WERI-Rb-1 (cell line): Measurements from ENCODE around the gene IRF5.

Experiments used
- DNase-seq: peaks from one replicate; pipeline ENCODE4 v3.0.0-alpha.2; 2020
- H3K27ac ChIP-seq: fragments of 250-450 bp; sonication (Bioruptor Pico); 2 replicates; pipeline ENCODE4 v1.5.1; 2020; ENCODE audit warnings: mild to moderate bottlenecking, moderate library complexity
- H3K27me3 ChIP-seq: fragments of 250-450 bp; sonication (Bioruptor Pico); 2 replicates; pipeline ENCODE4 v1.5.1; 2021; ENCODE audit warnings: mild to moderate bottlenecking, low read depth, moderate library complexity; ENCODE audit not compliant: insufficient read depth, severe bottlenecking
- H3K36me3 ChIP-seq: fragments of 250-450 bp; sonication (Bioruptor Pico); 2 replicates; pipeline ENCODE4 v1.5.1; 2020; ENCODE audit warnings: mild to moderate bottlenecking, moderate library complexity
- H3K4me3 ChIP-seq: 2 replicates; pipeline ENCODE4 v1.5.1; 2011; ENCODE audit warnings: low read depth, mild to moderate bottlenecking, control low read depth, low read length
- H3K9me3 ChIP-seq: fragments of 250-450 bp; sonication (Bioruptor Pico); 2 replicates; pipeline ENCODE4 v1.5.1; 2021; ENCODE audit warnings: mild to moderate bottlenecking, moderate library complexity; ENCODE audit not compliant: severe bottlenecking
- CTCF ChIP-seq: IDR thresholded peaks from 2 replicates; pipeline ENCODE4 v1.5.1; 2011; ENCODE audit warnings: low read depth, mild to moderate bottlenecking, control low read depth, inconsistent platforms, low read length

Gene IRF5

GRCh38 chr7:128959296-128959695 lies 21.6 kb downstream of the IRF5 start:
- Histone ChIP-seq H3K9me3 (no peaks in the 10 kb centered on the region), H3K27me3 (no peaks in the 10 kb centered on the region), H3K36me3 (peaks cover 63% of the 10 kb centered on the region), H3K27ac (no peak overlapping the region), H3K4me3 (no peak overlapping the region)
- DNase-seq: no peak
- TF ChIP-seq CTCF: no peak

GRCh38 chr7:128961030-128961659 lies 23.4 kb downstream of the IRF5 start:
- H3K27ac ChIP-seq: no peak overlapping the region
- no peak overlapping the region for H3K4me3 ChIP-seq
- no peak for TF ChIP-seq CTCF
- no peaks in the 10 kb centered on the region for H3K9me3 ChIP-seq
- no peak for DNase-seq
- peaks cover 67% of the 10 kb centered on the region for H3K36me3 ChIP-seq
- H3K27me3 ChIP-seq: no peaks in the 10 kb centered on the region

GRCh38 chr7:128962899-128963298 lies 25.2 kb downstream of the IRF5 start:
- Histone ChIP-seq H3K27ac (no peak overlapping the region), H3K4me3 (no peak overlapping the region), H3K9me3 (no peaks in the 10 kb centered on the region), H3K27me3 (no peaks in the 10 kb centered on the region), H3K36me3 (peaks cover 68% of the 10 kb centered on the region)
- no peak for TF ChIP-seq CTCF
- DNase-seq: no peak

- H3K27ac ChIP-seq: no peak overlapping the region
- H3K27me3 ChIP-seq: no peaks in the 10 kb centered on the region
- DNase-seq: no peak
- no peak overlapping the region for H3K4me3 ChIP-seq
- no peaks in the 10 kb centered on the region for H3K9me3 ChIP-seq
- peaks cover 70% of the 10 kb centered on the region for H3K36me3 ChIP-seq
- TF ChIP-seq CTCF: no peak
Observed at GRCh38 chr7:128963327-128963757, 25.6 kb downstream of the IRF5 start.

DNA sequence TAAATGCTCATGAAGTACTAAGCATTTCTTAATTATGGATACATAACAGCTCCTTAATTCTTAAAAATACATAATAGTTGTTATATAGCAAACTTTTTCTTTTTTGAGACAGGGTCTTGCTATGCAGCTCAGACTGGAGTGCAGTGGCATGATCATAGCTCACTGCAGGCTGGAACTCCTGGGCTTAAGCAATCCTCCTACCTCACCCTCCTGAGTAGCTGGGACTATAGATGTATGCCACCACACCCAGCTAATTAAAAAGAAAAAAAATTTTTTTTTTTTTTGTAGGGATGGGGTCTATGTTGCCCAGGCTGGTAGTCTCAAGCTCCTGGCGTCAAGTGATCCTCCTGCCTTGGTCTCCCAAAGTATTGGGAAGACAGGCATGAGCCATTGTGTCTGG lies 30.9 kb downstream of the IRF5 start:
- Histone ChIP-seq H3K9me3 (no peaks in the 10 kb centered on the region), H3K27ac (no peak overlapping the region), H3K4me3 (no peak overlapping the region), H3K36me3 (peaks cover 84% of the 10 kb centered on the region), H3K27me3 (no peaks in the 10 kb centered on the region)
- no peak for TF ChIP-seq CTCF
- no peak for DNase-seq

DNA sequence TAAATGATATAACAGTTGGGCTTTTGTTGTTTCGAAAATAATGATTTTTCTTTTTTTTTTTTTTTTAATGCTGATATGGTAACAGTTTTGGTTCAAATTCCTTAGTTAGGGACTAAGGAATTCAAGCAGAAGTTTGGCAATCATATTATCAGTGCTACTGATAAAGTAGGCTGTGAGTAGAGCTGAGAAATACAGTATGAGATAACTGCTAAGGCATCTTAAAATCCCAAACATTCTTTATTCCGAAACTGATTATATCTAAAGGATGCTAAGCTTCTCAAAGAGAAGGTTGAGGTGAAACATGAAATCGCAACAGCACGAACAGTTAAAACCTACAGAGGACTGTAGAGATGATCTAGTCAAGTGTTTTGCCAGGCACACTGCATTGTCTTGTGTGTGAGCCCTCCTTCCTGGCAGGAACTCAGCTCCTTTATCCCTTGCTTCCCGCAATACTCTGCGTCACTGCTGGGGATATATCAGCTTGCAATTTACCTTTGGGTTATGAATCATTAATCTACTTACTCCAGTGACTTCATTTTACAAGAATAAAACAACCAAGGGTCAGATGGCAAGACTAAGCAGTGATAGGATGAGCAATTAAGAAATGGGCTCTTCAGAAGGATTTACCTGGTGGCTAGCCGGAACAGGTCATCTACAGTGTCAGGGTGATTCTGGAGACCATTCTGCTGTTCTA lies 36.7 kb downstream of the IRF5 start:
- peaks cover 78% of the 10 kb centered on the region for H3K36me3 ChIP-seq
- TF ChIP-seq CTCF: no peak
- no peak overlapping the region for H3K4me3 ChIP-seq
- no peaks in the 10 kb centered on the region for H3K27me3 ChIP-seq
- DNase-seq: peak; percentile 53
- H3K9me3 ChIP-seq: no peaks in the 10 kb centered on the region
- H3K27ac ChIP-seq: peak overlapping the region; percentile 51
